Gastroesophageal sphincter (tissue), 4 donors: ENCODE measurements around the gene MUC5B. TPM values are rescaled to one million over a fixed set of nuclear protein-coding genes. Genes with fewer than 3 reads are reported as not detected.

Experiments
- ATAC-seq: fragments of 150-250 bp; one replicate; pipeline ENCODE4 v1.9.1; 2016; ENCODE audit warnings: mild to moderate bottlenecking, moderate library complexity
- H3K27ac ChIP-seq, 4 donors: fragments of 200-600 bp; sonication (generic) in 3 of 4; 1 replicate in 3 of 4; 2 replicates in 1 of 4; pipeline ENCODE4 v1.5.1; 2016 to 2019
- H3K27me3 ChIP-seq: fragments of 200-600 bp; sonication (generic); one replicate; pipeline ENCODE4 v1.5.1; 2019
- H3K36me3 ChIP-seq, 2 donors: fragments of 200-600 bp; sonication (generic); one replicate each; pipeline ENCODE4 v1.5.1; 2019; ENCODE audit warnings: control low read depth in 1 of 2
- H3K4me1 ChIP-seq, 3 donors: fragments of 200-600 bp; sonication (generic); 1 replicate in 2 of 3; 2 replicates in 1 of 3; pipeline ENCODE4 v1.5.1; 2016 to 2019; ENCODE audit warnings: control low read depth in 2 of 3
- H3K4me3 ChIP-seq, 2 donors: fragments of 200-600 bp; sonication (generic); one replicate each; pipeline ENCODE4 v1.5.1; 2019; ENCODE audit warnings: mild to moderate bottlenecking in 1 of 2, moderate library complexity in 1 of 2
- H3K9me3 ChIP-seq, 3 donors: fragments of 200-600 bp; sonication (generic); one replicate each; pipeline ENCODE4 v1.5.1; 2017 to 2019; ENCODE audit warnings: control low read depth in 2 of 3
- EP300 ChIP-seq: sonication (generic); formaldehyde crosslinking; IDR thresholded peaks from one replicate; pipeline ENCODE4 v1.6.1; 2017; ENCODE audit warnings: antibody characterized with exemption, mild to moderate bottlenecking
- POLR2A ChIP-seq, 2 donors: fragments of 450-650 bp; IDR thresholded peaks; one replicate each; pipeline ENCODE4 v1.6.1; 2017; ENCODE audit warnings: antibody characterized with exemption in 2 of 2, mild to moderate bottlenecking in 2 of 2, moderate library complexity in 1 of 2
- POLR2AphosphoS5 ChIP-seq: sonication (generic); formaldehyde crosslinking; IDR thresholded peaks from one replicate; pipeline ENCODE4 v1.6.1; 2017; ENCODE audit warnings: antibody characterized with exemption
- WGBS, 2 donors: methylation state at CpG; one replicate each; pipeline ENCODE4 v1.1.5; 2018; ENCODE audit warnings: low coverage in 1 of 2; 5-methylcytosine and 5-hydroxymethylcytosine counted together
- total RNA-seq, 4 donors: library from RNA; depleted of rRNA; stranded (reverse); fragments of >200 nt; gene quantifications; one replicate each; pipeline ENCODE4 v1.1.0, GENCODE V29; 2016
- TF ChIP-seq, protein P1 (sequence below), 4 experiments: fragments of 200-600 bp in 2 of 4; fragments of 450-650 bp in 2 of 4; sonication (generic) in 1 of 4; IDR thresholded peaks; one replicate each; pipeline ENCODE4 v1.5.1; 2017 to 2019; ENCODE audit warnings: antibody characterized with exemption in 4 of 4, mild to moderate bottlenecking in 2 of 4, moderate library complexity in 2 of 4

The MUC5B gene
- total RNA-seq, 4 donors from 2014 or later = 0.13 to 199 (median 0.60) TPM

- peaks cover 64% of the 10 kb centered on the region for H3K27me3 ChIP-seq
- H3K9me3 ChIP-seq = peaks cover 0 to 5% (median 0%) of the 10 kb centered on the region in 3 donors
- TF ChIP-seq POLR2A (IDR thresholded peaks at IDR 0.05) (no peak), EP300 (no peak), POLR2AphosphoS5 (no peak)
- TF ChIP-seq, protein P1, sequence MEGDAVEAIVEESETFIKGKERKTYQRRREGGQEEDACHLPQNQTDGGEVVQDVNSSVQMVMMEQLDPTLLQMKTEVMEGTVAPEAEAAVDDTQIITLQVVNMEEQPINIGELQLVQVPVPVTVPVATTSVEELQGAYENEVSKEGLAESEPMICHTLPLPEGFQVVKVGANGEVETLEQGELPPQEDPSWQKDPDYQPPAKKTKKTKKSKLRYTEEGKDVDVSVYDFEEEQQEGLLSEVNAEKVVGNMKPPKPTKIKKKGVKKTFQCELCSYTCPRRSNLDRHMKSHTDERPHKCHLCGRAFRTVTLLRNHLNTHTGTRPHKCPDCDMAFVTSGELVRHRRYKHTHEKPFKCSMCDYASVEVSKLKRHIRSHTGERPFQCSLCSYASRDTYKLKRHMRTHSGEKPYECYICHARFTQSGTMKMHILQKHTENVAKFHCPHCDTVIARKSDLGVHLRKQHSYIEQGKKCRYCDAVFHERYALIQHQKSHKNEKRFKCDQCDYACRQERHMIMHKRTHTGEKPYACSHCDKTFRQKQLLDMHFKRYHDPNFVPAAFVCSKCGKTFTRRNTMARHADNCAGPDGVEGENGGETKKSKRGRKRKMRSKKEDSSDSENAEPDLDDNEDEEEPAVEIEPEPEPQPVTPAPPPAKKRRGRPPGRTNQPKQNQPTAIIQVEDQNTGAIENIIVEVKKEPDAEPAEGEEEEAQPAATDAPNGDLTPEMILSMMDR (IDR thresholded peaks at IDR 0.05) = no peak
- no peaks in the 10 kb centered on the region for H3K4me1 ChIP-seq
- no peak for ATAC-seq
- H3K27ac ChIP-seq = no peak overlapping the region
- no peaks in the 10 kb centered on the region for H3K36me3 ChIP-seq
- H3K4me3 ChIP-seq = no peak overlapping the region
- WGBS, 2 donors = no CpG with 5 or more reads among the region's 10 CpGs
Measured at GRCh38 chr11:1219446-1219833, 3.4 kb upstream of the MUC5B start.

GRCh38 chr11:1219834-1220815 lies 2.7 kb upstream of the MUC5B start:
- peaks cover 71% of the 10 kb centered on the region for H3K27me3 ChIP-seq
- no peaks in the 10 kb centered on the region for H3K36me3 ChIP-seq
- peak; percentile 27 for ATAC-seq
- TF ChIP-seq, protein P1 (IDR thresholded peaks at IDR 0.05) = no peak
- no peak for TF ChIP-seq POLR2AphosphoS5
- TF ChIP-seq EP300 = no peak
- no peak for TF ChIP-seq POLR2A (IDR thresholded peaks at IDR 0.05)
- H3K4me1 ChIP-seq = no peaks in the 10 kb centered on the region
- H3K27ac ChIP-seq = no peak overlapping the region
- peaks cover 0 to 5% (median 0%) of the 10 kb centered on the region in 3 donors for H3K9me3 ChIP-seq
- H3K4me3 ChIP-seq = no peak overlapping the region
- WGBS, 2 donors = 53% methylated on average over 3 of the region's 48 CpGs; no CpG with 5 or more reads in 1 of the 2 donors

DNA sequence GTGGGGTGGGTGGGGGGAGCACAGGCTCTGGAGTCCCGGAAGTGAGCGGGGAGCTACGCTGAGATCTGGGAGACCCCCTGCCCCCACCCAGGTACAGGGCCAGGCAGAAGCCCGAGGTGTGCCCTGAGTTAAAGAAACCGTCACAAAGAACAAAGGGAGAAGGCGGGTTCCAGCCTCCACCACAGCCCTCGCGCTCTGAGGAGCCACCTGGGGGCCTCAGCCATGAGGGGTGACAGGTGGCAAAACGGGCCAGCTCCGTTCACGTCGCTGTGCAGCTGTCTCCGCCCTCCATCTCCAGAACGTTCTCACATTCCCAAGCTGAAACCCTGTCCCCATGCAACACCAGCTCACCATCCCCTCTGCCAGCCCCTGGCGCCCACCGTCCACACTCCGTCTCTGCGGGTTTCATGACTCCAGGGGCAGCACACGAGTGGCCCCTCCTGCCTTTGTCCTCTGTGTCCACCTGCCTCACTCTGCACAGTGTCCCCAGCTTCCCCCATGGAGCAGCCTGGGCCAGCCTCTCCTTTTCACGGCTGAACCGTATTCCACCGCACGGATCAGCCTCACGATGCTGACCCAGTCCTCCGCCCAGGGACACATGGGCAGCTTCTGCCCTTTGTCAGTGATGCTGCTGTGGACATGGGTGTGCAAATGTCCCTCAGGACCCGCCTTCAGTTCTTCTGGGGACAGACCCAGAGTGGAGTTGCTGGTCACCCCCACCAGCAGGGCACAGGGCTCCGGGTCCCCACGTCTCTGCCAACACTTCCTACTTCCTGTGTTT lies 1.7 kb upstream of the MUC5B start:
- no peaks in the 10 kb centered on the region for H3K36me3 ChIP-seq
- WGBS, 2 donors = 34 to 50% methylated on average over 13 to 15 of the region's 28 CpGs
- no peak overlapping the region for H3K27ac ChIP-seq
- H3K4me3 ChIP-seq = no peak overlapping the region
- H3K27me3 ChIP-seq = peaks cover 81% of the 10 kb centered on the region
- no peak for TF ChIP-seq POLR2AphosphoS5
- TF ChIP-seq, protein P1 (IDR thresholded peaks at IDR 0.05) = no peak
- no peak for TF ChIP-seq POLR2A (IDR thresholded peaks at IDR 0.05)
- no peak for TF ChIP-seq EP300
- H3K9me3 ChIP-seq = peaks cover 0 to under 1% (median 0%) of the 10 kb centered on the region in 3 donors
- H3K4me1 ChIP-seq = no peaks in the 10 kb centered on the region
- ATAC-seq = no peak

GRCh38 chr11:1221848-1222311 lies 986 bp upstream of the MUC5B start:
- peaks cover 88% of the 10 kb centered on the region for H3K27me3 ChIP-seq
- ATAC-seq = no peak
- no peak overlapping the region for H3K27ac ChIP-seq
- WGBS, 2 donors = 77 to 80% methylated on average over 3 to 7 of the region's 23 CpGs
- H3K9me3 ChIP-seq = no peaks in the 10 kb centered on the region
- H3K4me3 ChIP-seq = no peak overlapping the region
- TF ChIP-seq POLR2A (IDR thresholded peaks at IDR 0.05) (no peak), EP300 (no peak)
- TF ChIP-seq, protein P1 (IDR thresholded peaks at IDR 0.05) = no peak
- no peaks in the 10 kb centered on the region for H3K36me3 ChIP-seq
- no peaks in the 10 kb centered on the region for H3K4me1 ChIP-seq
